COLO668 (cell line): ENCODE measurements around the gene RAD51AP2.
"Not testable (repeated sequence)": the region's sequence is repeated elsewhere in the genome, so short reads cannot be mapped to it uniquely, and the experiment has no call there.

Experiments used
- DNase-seq: peaks from one replicate; lab custom pipeline; 2025; ENCODE audit not compliant: unreplicated experiment; lab: John Stamatoyannopoulos, UW

RAD51AP2 gene

DNA sequence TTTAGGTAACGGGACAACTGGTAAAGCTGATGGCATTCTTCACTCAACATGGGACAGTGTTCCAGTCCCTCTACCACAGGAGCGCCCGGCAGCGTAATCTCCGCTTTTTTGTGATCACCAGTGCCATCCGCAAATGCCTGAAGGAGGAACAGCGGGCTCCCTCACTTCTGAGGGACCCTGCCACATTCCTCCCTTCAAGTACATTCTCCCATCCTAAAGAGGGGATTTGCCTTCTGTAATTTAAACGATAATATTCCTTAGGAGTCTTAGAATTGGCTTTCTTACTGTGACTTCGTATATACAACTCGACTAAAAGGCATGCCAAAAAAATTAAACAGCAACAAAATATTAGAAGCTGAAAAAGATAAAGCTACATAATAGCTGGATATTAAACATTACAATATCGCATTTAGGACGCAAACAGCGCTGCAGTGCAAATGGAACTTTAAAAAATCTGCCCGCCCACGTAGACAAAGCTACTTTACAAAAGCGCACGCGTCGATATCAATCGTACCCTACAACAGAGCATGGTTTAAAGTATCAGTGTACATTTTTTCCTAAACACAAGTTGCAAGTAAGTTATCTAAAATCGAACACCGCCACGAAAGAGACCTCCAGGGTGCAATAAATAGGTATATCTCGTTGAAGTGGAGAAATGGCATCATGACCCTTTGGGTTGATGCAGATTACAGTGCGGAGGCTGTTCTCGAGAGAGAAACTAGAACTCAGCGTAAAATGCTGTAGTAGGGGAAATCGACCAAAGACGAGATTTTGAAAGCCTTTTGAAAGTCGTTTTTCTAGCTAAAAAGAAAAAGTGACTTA is 20.0 kb upstream of the RAD51AP2 start:
- DNase-seq: no peak

- no peak for DNase-seq
Observed at GRCh38 chr2:17536416-17536815, 18.2 kb upstream of the RAD51AP2 start.

DNA sequence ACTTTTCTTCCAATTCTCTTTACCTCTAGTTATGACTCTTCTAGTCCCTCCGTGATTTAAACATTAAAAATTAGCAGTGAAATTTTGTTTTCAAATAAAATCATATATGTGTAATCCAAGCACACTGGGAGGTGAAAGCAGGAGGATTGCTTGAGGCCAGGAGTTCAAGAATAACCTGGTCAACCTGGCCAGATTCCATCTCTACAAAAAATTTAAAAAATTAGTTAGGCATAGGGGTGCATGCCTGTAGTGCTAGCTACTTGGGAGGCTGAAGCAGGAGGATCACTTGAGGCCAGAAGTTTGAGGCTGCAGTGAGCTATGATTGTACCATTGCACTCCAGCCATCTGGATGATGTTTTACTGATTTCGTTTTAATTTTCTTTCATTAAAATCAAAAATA is 15.3 kb upstream of the RAD51AP2 start:
- no peak for DNase-seq

DNA sequence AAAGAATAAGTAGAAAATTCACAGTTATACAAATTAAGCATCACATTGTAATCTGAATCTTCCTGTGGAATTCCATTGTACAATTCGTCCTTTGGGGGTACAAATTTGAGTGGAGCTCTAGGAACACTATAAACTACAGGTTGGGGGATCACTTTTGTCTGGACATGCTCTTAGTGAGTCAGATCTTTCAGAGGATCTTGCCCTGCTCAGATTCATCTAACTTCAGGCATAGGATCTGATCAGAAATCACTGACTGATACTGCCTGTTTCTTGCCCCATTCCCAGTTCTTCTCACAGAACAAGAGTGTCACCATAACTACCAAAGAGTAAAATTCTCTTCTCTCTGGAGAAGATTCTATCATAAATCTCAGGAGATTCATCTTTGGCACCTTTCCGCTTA is 11.5 kb upstream of the RAD51AP2 start:
- DNase-seq: no peak

DNA sequence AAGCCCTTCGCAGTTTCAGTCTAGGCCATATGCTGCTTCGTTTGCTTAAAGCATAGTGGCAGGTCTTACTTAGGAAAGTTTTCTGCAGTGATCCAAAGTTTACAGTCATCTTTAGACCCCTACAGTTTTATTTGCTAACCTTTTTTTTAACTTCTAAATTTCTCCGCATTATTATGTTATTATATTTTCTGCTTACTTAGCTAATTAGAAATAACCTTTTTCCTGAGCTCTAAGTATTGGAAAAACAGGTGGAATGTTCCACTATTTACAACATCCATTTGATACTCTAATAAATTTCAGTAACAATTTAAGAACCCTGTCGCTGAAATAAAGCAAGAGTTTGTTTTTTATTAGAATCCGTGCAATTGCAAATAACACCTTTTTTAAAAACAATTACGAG is 4.1 kb upstream of the RAD51AP2 start:
- no peak for DNase-seq

GRCh38 chr2:17521621-17522020 is 3.4 kb upstream of the RAD51AP2 start:
- DNase-seq: no peak

DNA sequence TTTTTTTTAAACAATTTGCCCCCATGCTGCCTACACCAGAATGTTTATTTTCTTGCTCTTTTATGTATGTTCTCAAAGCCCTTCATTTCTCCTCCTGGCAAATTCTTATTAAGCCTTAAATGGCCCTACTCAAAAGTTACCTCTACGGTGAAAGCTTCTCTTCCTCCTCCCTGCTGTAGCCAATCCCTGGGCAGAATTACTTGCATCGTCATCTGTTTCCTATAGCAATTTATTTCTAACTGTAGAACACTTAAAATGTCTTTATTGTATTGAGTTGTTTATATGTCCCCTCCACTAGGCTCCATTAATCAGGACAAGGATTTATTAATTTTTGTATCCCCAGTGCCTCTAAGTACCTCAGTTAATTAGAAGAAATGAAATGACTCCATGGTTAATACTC is 2.5 kb upstream of the RAD51AP2 start:
- no peak for DNase-seq

- DNase-seq: no peak
Observed at GRCh38 chr2:17519486-17519885, 1.2 kb upstream of the RAD51AP2 start.

GRCh38 chr2:17517481-17518211 is 594 bp downstream of the RAD51AP2 start:
- DNase-seq: no peak

- no peak for DNase-seq
Observed at GRCh38 chr2:17515652-17516051, 2.6 kb downstream of the RAD51AP2 start.

DNA sequence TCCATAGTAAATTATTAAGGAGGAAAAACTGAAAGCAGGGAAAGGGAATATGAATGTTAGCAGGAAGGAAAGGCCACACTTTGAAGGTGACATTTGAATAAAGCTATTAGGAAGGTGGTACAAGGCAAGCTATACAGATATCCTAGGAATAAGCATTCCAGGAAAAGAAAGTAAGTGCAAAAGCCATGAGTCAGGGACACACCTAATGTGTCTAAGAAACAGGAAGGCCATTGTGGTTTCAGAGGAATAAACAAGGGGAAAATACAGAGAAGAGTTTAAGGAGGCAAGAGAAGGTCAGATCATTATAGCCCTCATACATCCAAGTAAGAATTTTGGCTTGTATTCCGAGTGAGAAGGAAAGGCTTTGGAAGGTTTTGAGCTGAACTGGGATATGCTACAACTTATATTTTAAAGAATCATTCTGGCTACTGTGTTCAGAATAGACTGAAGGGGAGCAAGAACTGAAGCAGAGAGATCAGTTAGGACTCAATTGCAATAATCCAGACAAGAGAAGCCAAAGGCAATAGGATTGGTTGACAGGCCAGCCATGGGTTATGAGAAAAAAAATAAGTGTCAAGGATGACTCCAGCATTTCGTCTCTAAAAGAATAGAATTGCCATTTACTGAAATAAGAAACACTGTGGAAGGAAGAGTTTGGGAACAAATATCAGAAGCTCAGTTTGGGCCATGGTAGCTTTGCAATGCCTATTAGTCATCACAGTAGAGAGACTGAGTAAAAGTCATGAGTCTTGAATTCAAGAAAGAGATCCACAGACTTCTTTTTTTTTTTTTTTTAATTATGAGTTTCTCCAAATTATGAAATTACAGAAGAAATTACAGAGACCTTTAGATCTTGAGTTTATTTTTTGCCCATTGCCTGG is 11.3 kb downstream of the RAD51AP2 start:
- DNase-seq: no peak

- no peak for DNase-seq
Observed at GRCh38 chr2:17497718-17498117, 20.5 kb downstream of the RAD51AP2 start.

DNA sequence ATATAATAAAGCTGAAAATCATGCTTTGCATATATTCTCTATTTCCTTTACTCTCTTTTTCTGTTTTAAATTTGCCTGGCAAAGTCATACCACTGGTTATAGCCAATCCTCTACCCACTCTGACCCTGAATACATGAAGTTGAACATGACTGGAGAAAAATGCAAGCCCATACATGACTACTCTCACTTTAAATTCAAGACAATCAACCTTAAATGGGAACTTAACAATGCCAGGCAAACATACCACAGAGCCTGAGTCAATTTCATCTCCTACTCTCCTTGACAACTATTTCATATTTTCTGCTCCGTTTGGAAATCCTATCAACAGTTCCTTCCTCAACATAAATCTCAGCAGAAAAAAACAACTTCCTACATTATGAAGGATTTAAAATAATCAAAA is 22.6 kb downstream of the RAD51AP2 start:
- no peak for DNase-seq

DNA sequence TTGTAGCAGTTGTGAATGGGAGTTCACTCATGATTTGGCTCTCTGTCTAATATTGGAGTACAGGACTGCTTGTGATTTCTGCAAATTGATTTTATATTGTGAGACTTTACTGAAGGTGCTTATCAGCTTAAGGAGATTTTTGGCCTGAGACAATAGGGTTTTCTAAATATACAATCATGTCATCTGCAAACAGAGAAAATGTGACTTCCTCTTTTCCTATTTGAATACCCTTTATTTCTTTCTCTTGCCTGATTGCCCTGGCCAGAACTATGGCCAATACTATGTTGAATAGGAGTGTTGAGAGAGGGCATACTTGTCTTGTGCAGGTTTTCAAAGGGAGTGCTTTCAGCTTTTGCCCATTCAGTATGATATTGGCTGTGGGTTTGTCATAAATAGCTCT is 28.1 kb downstream of the RAD51AP2 start:
- DNase-seq: not testable (repeated sequence)

GRCh38 chr2:17488610-17489009 is 29.6 kb downstream of the RAD51AP2 start:
- DNase-seq: not testable (repeated sequence)

- no peak for DNase-seq
Observed at GRCh38 chr2:17483496-17483895, 34.7 kb downstream of the RAD51AP2 start.

- no peak for DNase-seq
Observed at GRCh38 chr2:17482651-17483050, 35.6 kb downstream of the RAD51AP2 start.

GRCh38 chr2:17479875-17480274 is 38.4 kb downstream of the RAD51AP2 start:
- no peak for DNase-seq

GRCh38 chr2:17476830-17477229 is 41.4 kb downstream of the RAD51AP2 start:
- DNase-seq: no peak

DNA sequence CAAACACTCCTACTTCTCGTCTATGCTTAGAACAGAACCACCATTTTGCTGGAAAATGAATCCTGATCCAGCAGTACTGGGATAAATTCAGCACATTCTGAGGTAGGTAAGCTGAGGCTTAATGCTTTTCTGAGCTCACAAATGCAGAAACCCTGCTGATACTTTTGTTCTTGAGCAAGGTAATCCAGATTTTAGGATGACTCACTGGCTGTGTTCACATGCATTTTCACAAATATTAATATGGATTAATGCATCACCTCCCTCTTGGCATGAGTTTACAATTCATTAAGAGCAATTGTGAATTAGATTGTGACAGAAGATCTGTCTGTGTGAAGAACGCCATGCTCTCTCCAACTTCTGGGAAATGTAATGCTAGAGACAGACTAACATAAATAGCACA is 42.2 kb downstream of the RAD51AP2 start:
- DNase-seq: no peak

- no peak for DNase-seq
Observed at GRCh38 chr2:17475286-17475685, 43.0 kb downstream of the RAD51AP2 start.
